ENCODE results near the gene TFAP2A. TPM values are rescaled to one million over a fixed set of nuclear protein-coding genes. Genes with fewer than 3 reads are reported as not detected.

TFAP2A gene
- total and polyA plus RNA-seq, 10 of the 15 experiments (the other 5 are each of a cell fraction or from before 2014, with no cell fraction given), result 0.05 to 0.46 (median 0.17) TPM; not detected in 4

- TF ChIP-seq, protein P1, sequence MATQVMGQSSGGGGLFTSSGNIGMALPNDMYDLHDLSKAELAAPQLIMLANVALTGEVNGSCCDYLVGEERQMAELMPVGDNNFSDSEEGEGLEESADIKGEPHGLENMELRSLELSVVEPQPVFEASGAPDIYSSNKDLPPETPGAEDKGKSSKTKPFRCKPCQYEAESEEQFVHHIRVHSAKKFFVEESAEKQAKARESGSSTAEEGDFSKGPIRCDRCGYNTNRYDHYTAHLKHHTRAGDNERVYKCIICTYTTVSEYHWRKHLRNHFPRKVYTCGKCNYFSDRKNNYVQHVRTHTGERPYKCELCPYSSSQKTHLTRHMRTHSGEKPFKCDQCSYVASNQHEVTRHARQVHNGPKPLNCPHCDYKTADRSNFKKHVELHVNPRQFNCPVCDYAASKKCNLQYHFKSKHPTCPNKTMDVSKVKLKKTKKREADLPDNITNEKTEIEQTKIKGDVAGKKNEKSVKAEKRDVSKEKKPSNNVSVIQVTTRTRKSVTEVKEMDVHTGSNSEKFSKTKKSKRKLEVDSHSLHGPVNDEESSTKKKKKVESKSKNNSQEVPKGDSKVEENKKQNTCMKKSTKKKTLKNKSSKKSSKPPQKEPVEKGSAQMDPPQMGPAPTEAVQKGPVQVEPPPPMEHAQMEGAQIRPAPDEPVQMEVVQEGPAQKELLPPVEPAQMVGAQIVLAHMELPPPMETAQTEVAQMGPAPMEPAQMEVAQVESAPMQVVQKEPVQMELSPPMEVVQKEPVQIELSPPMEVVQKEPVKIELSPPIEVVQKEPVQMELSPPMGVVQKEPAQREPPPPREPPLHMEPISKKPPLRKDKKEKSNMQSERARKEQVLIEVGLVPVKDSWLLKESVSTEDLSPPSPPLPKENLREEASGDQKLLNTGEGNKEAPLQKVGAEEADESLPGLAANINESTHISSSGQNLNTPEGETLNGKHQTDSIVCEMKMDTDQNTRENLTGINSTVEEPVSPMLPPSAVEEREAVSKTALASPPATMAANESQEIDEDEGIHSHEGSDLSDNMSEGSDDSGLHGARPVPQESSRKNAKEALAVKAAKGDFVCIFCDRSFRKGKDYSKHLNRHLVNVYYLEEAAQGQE (IDR thresholded peaks at IDR 0.05; ENCODE audit: low read depth, low read length), result no peak
- no peak for TF ChIP-seq CREB1 (IDR thresholded peaks at IDR 0.05; ENCODE audit: low read depth)
- TF ChIP-seq EP300 (IDR thresholded peaks at IDR 0.05; ENCODE audit: borderline replicate concordance in 1 of 2, control insufficient read depth in 1 of 2, low read depth in 2 of 2, low read length in 2 of 2), result no peak
- TF ChIP-seq, protein P2, sequence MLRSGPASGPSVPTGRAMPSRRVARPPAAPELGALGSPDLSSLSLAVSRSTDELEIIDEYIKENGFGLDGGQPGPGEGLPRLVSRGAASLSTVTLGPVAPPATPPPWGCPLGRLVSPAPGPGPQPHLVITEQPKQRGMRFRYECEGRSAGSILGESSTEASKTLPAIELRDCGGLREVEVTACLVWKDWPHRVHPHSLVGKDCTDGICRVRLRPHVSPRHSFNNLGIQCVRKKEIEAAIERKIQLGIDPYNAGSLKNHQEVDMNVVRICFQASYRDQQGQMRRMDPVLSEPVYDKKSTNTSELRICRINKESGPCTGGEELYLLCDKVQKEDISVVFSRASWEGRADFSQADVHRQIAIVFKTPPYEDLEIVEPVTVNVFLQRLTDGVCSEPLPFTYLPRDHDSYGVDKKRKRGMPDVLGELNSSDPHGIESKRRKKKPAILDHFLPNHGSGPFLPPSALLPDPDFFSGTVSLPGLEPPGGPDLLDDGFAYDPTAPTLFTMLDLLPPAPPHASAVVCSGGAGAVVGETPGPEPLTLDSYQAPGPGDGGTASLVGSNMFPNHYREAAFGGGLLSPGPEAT (IDR thresholded peaks at IDR 0.05; ENCODE audit: low read depth), result no peak
Observed at GRCh38 chr6:10350720-10351119, 64.2 kb downstream of the TFAP2A start (continued).

DNA sequence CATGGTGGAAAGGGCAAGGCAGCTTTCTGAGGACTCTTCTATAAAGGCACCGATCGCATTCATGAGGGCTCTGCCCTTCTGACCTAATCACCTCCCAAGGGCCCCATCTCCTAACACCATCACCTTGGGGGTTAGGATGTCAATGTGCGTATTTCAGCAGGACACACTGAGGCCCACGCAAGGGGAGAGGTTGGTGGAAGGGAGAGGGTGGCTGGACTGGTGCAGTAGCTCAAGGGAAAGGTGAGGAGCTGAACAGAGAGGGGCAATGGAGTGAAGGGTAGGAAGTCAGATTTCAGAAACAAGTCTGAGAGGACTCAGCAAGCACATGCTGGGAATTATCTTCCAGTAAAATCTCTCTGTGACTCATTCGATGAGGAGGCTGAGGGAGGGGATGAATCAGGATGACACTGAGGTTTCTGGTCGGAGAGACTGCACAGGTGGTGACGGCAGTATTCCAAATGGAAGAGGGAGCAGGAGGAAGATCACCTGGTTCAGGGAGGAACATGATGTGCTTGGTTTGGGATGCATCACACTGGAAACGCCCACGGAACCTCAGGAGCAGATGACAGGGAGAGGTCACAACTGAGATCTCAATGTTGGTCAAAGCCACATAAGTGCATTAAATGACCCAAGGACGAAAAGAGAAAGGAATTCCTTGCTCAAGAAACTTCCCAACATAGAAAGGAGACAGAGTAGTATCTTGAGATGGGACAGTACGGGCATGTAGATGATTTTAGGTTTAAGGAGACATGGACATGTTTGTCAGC lies 67.1 kb downstream of the TFAP2A start:
- no peaks in the 10 kb centered on the region; a peak in 1 of 4 replicates for H3K27me3 ChIP-seq (replicated peaks in 1 of 2; ENCODE audit: control insufficient read depth in 2 of 2, insufficient read depth in 2 of 2, low read length in 1 of 2)
- CTCF ChIA-PET, result no interaction called here
- FAIRE-seq, result no peak
- no peak for TF ChIP-seq FOXM1 (IDR thresholded peaks at IDR 0.05; ENCODE audit: low read depth, low read length)
- no peak for TF ChIP-seq CHD2 (IDR thresholded peaks at IDR 0.05; ENCODE audit: borderline replicate concordance, low read depth, low read length)
- no peak for TF ChIP-seq HCFC1 (IDR thresholded peaks at IDR 0.05; ENCODE audit: low read length)
- no peak for TF ChIP-seq RCOR1 (conservative IDR thresholded peaks at IDR 0.05; ENCODE audit: low read depth, low read length)
- no peak for TF ChIP-seq CEBPB (IDR thresholded peaks at IDR 0.05; ENCODE audit: borderline replicate concordance in 1 of 2, low read depth in 2 of 2, low read length in 2 of 2)
- TF ChIP-seq CUX1 (IDR thresholded peaks at IDR 0.05; ENCODE audit: insufficient replicate concordance, low read depth, low read length), result no peak

More for the DNA sequence above, 67.1 kb downstream of the TFAP2A start:
- H2AFZ ChIP-seq (ENCODE audit: control insufficient read depth, low read depth, low read length), result no peak overlapping the region
- no peak overlapping the region for H3K4me2 ChIP-seq (ENCODE audit: control insufficient read depth, insufficient read depth)
- no peak for DNase-seq (ENCODE audit: low read depth, low spot score)
- H3K9me3 ChIP-seq (replicated peaks; ENCODE audit: control insufficient read depth, insufficient read depth, low read length), result no peaks in the 10 kb centered on the region
- no TSS peak for BruUV-seq (replicated peaks)
- ChIA-PET RAD21 (ENCODE audit: unreplicated experiment) (no interaction called here), POLR2A (no interaction called here), SMC1A (ENCODE audit: uncharacterized antibody, unreplicated experiment) (no interaction called here)
- in situ Hi-C loops (cut with MboI), result no loop called here
- H3K9ac ChIP-seq (ENCODE audit: control insufficient read depth, insufficient read depth, low read length), result no peak overlapping the region
- no peak for ATAC-seq
- H4K20me1 ChIP-seq (ENCODE audit: control insufficient read depth, insufficient read depth), result no peaks in the 10 kb centered on the region
- no peak overlapping the region for H3K27ac ChIP-seq (ENCODE audit: control insufficient read depth, insufficient read depth)
- no peaks in the 10 kb centered on the region for H3K79me2 ChIP-seq (ENCODE audit: control insufficient read depth, insufficient read depth, low read length)
- intact Hi-C loops (cut with micrococcal nuclease; ENCODE audit: unreplicated experiment), result no loop called here
- 41% methylated on average over 11 of the region's 11 CpGs for WGBS (ENCODE audit: insufficient coverage, insufficient replicate concordance, low lambda C conversion rate, missing lambda C conversion rate)
- no peaks in the 10 kb centered on the region for H3K4me1 ChIP-seq (ENCODE audit: control insufficient read depth, insufficient read depth, low read length)
- no peaks in the 10 kb centered on the region for H3K36me3 ChIP-seq (ENCODE audit: control insufficient read depth in 2 of 2, insufficient read depth in 2 of 2, low read length in 1 of 2)
- H3K4me3 ChIP-seq, result no peak overlapping the region
